ENCODE data around the gene ZNF775.

ZNF775 gene

GRCh38 chr7:150444674-150445365 lies 65.7 kb downstream of the ZNF775 start:
- no peak for DNase-seq

GRCh38 chr7:150446288-150446938 lies 67.3 kb downstream of the ZNF775 start:
- DNase-seq = no peak
